Measurements from ENCODE around the gene FRMD1.

- TF ChIP-seq GATA2 (IDR thresholded peaks at IDR 0.05; ENCODE audit: low read depth, low read length) (no peak), GATA3 (IDR thresholded peaks at IDR 0.05; ENCODE audit: low read depth, low read length) (no peak)
Observed at GRCh38 chr6:168092541-168092940, 13.5 kb upstream of the FRMD1 start.

Data from SH-SY5Y (cell line).